SKM-1 treated with dmso at 0.1 percent for 144 hours (cell line): ENCODE measurements around the gene CNOT4.
"Not testable (repeated sequence)": the region's sequence is repeated elsewhere in the genome, so short reads cannot be mapped to it uniquely, and the experiment has no call there.

ENCODE experiments used
- DNase-seq: peaks from one replicate; lab custom pipeline; 2025; ENCODE audit not compliant: unreplicated experiment; lab: John Stamatoyannopoulos, UW

The CNOT4 gene

GRCh38 chr7:135512135-135512887 is 2.4 kb upstream of the CNOT4 start:
- peak; percentile 76 for DNase-seq

GRCh38 chr7:135510592-135511183 is 786 bp upstream of the CNOT4 start:
- DNase-seq, result peak; percentile 7

- peak; percentile 70 for DNase-seq
Observed at GRCh38 chr7:135509589-135509838, 388 bp downstream of the CNOT4 start.

- DNase-seq, result peak; percentile 12
Observed at GRCh38 chr7:135508883-135509588, 866 bp downstream of the CNOT4 start.

- DNase-seq, result no peak
Observed at GRCh38 chr7:135501402-135501801, 8.5 kb downstream of the CNOT4 start.

- peak; percentile 41 for DNase-seq
Observed at GRCh38 chr7:135499818-135500217, 10.1 kb downstream of the CNOT4 start.

- DNase-seq, result not testable (repeated sequence)
Observed at GRCh38 chr7:135497161-135497560, 12.7 kb downstream of the CNOT4 start.

- no peak for DNase-seq
Observed at GRCh38 chr7:135493362-135493761, 16.5 kb downstream of the CNOT4 start.

- DNase-seq, result no peak
Observed at GRCh38 chr7:135492151-135492550, 17.8 kb downstream of the CNOT4 start.

- no peak for DNase-seq
Observed at GRCh38 chr7:135490783-135491182, 19.1 kb downstream of the CNOT4 start.

GRCh38 chr7:135489791-135490190 is 20.1 kb downstream of the CNOT4 start:
- DNase-seq, result no peak

- no peak for DNase-seq
Observed at GRCh38 chr7:135486261-135486920, 23.5 kb downstream of the CNOT4 start.

- DNase-seq, result no peak
Observed at GRCh38 chr7:135481598-135481979, 28.3 kb downstream of the CNOT4 start.

GRCh38 chr7:135480966-135481597 is 28.8 kb downstream of the CNOT4 start:
- no peak for DNase-seq

- no peak for DNase-seq
Observed at GRCh38 chr7:135475521-135475920, 34.4 kb downstream of the CNOT4 start.

GRCh38 chr7:135469705-135470104 is 40.2 kb downstream of the CNOT4 start:
- not testable (repeated sequence) for DNase-seq

GRCh38 chr7:135467207-135467711 is 42.6 kb downstream of the CNOT4 start:
- no peak for DNase-seq

- DNase-seq, result no peak
Observed at GRCh38 chr7:135466442-135467206, 43.3 kb downstream of the CNOT4 start.

- DNase-seq, result no peak
Observed at GRCh38 chr7:135463908-135464307, 46.0 kb downstream of the CNOT4 start.

- no peak for DNase-seq
Observed at GRCh38 chr7:135459951-135460567, 49.8 kb downstream of the CNOT4 start.
